NCI-H146 treated with DMSO at 0.1 percent for 48 hours (cell line): Measurements from ENCODE around the gene DPEP2NB.
A peak's percentile ranks its signal among the peaks of the same experiment; 100 is the strongest.
"Not testable (repeated sequence)": the region's sequence is repeated elsewhere in the genome, so short reads cannot be mapped to it uniquely, and the experiment has no call there.

Experiments used
- DNase-seq: peaks from one replicate; lab custom pipeline; 2025; ENCODE audit not compliant: unreplicated experiment; lab: John Stamatoyannopoulos, UW

DPEP2NB gene

DNA sequence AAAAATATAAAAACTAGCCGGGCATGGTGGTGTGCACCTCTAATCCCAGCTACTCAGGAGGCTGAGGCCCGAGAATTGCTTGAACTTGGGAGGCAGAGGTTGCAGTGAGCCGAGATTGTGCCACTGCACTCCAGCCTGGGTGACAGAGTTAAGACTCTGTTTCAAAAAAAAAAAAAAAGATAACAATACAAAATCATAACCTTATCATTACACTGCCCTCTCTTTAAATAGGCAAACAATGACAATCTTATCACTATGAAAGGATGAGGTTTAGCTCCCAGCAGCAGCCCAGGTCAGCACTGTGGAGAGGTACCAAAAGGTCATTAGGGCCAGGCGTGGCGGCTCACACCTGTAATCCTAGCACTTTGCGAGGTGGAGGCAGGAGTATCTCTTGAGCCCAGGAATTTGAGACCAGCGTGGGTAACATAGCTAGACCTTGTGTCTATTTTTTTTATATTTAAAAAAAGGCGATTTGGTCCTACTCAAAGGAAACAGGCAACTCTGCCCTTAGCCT, 3.5 kb upstream of the DPEP2NB start:
- DNase-seq, result no peak

DNA sequence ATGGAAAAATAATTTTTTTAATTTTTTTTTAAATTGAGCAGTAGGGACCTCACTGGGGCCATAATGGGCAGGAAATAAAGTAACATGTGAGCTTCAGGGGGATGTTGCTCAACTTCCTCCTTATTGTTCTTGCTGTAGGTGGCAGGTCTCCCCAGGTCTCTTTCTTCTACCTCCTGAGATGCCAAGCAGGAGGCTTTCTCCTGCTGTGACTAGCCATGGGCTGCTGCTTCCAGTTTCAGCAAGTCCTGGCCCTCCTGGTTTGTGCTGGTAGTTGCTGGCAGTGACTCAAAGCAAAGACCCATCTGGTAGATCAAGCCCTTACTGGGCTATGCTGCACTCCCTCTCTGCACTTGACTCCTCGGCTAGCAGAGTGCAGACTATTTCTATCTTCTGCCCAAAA, 2.3 kb downstream of the DPEP2NB start:
- DNase-seq, result no peak

DNA sequence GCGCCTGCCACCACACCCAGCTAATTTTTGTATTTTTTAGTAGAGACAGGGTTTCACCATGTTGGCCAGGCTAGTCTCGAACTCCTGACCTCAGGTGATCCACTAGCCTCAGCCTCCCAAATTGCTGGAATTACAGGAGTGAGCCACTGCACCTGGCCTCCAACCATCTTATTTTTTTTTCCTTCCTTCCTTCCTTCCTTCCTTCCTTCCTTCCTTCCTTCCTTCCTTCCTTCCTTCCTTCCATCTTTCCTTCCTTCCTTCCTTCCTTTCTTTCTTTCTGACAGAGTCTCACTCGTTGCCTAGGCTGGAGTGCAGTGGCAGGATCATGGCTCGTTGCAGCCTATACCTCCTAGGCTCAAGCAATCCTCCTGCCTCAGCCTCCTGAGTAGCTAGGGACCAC, 5.8 kb downstream of the DPEP2NB start:
- not testable (repeated sequence) for DNase-seq

DNA sequence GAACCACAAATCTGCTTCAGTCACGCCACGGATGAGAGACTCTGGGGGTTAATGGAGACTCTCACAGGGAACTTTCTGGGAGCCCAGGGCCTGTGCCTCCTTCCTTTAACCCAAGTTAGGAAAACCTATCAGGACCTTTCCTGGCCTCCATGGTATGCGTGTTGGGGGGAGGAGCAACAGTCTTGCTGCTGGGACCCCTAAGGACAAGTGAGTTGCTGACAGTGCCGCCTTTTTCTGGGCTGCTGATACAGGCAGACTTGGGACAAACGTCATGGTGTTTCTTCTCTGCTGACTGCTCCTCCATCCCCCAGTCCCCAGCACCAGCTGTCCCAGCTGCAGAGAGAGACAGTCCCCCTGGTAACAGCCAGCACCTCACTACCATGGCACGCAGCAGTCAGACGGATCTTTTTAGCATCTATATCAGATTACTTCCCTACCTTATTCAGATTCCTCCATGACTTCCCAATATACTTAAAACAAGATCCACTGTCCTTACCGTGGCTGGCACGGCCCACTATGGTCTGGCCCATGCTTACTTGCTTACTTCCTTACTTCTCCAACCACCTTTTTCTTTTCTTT, 6.5 kb downstream of the DPEP2NB start:
- no peak for DNase-seq

DNA sequence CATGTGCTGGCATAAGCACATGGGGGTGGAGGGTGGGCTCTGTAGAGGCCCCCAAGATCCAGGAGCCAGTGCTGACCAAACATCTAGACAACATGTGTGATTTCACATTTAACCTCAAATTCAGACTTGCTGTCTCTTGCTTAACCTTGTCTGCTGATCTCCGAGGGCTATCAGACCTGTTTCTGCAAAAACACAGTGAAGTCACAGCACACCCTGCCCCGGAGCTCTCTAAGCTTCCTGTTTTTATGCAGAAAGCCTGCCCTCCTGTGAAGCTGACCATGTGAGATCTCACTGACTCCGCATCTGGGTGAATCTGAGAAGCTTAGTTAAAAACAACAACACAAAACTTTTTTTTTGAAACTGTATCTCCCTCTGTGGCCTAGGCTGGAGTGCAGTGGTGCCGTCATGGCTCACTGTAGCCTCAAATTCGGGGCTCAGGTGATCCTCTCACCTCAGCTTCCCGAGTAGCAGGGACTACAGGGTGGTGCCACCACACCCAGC, 9.9 kb downstream of the DPEP2NB start:
- no peak for DNase-seq

DNA sequence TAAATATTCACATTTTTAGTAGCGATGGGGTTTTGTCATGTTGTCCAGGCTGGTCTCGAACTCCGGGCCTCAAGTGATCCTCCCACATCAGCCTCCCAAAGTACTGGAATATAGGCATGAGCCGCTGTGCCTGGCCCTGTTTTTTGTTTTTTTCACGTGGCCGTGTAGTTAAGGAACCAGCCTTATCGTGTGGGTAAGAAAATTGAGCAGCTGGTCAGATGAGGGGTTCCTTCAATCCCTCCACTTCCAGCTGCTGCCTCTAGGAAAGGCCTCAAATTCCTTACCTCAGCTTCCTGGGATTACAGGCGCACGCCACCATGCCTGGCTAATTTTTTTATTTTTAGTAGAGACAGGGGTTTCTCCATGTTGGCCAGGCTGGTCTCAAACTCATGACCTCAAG, 10.5 kb downstream of the DPEP2NB start:
- no peak for DNase-seq

DNA sequence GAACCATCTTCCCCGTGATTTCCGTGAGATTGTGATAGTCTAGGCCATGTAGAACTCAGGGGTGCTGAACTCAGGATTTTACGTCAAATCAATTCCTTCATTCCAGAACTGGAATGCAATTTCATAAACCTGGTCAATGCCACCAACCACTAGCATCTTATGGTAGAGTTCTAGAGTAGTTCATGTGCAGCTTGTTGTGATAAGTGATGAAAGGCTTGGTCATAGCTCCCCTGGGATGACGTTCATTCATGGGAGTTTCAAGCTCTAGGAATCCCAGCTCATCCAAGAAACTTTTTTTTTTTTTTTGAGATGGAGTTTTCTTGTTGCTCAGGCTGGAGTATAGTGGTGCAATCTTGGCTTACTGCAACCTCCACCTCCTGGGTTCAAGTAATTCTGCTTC, 12.7 kb downstream of the DPEP2NB start:
- no peak for DNase-seq

- no peak for DNase-seq
Observed at GRCh38 chr16:68000450-68000849, 15.3 kb downstream of the DPEP2NB start.

GRCh38 chr16:67999985-68000384, 15.7 kb downstream of the DPEP2NB start:
- DNase-seq, result no peak

GRCh38 chr16:67998779-67999688, 16.7 kb downstream of the DPEP2NB start, which contains the start of gene DPEP2:
Gene DPEP2, minus strand, starts transcription at chr16:67999484. Its CDS starts 6,272 bp downstream, at chr16:67993212.
- not testable (repeated sequence) for DNase-seq

- not testable (repeated sequence) for DNase-seq
Observed at GRCh38 chr16:67998231-67998778, 17.4 kb downstream of the DPEP2NB start.

DNA sequence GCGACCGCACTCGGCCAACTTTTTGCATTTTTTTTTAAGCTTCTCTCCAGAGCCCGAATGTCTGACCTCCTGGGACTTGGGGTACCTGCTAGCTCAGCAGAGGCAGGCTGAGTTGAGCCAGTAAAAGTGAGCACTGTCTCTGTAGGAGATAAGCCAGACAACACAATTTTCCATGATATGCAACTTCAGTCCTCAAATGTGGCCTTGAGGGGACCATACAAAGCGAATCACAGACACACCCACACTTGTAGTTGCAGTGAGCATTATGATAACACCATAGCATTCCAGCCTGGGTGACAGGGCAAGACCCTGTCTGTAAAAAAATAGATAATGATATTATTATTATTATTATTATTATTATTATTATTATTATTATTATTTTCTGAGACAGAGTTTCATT, 19.0 kb downstream of the DPEP2NB start:
- DNase-seq, result no peak

DNA sequence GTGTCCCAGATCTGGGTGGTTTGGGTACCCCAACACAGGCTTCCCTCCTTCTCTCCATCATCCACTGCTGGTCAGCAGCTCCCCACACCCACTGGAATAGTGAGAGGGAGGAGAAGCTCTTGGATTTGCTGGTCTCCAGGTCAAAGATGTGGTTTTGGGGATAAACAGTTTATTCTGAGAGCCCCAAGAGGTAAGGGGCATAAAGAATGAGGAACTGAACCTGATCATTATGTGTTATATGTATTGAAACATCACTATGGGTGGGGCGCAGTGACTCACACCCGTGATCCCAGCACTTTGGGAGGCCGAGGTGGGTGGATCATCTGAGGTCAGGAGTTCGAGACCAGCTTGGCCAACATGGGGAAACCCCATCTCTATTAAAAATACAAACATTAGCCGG, 20.3 kb downstream of the DPEP2NB start:
- DNase-seq, result no peak

DNA sequence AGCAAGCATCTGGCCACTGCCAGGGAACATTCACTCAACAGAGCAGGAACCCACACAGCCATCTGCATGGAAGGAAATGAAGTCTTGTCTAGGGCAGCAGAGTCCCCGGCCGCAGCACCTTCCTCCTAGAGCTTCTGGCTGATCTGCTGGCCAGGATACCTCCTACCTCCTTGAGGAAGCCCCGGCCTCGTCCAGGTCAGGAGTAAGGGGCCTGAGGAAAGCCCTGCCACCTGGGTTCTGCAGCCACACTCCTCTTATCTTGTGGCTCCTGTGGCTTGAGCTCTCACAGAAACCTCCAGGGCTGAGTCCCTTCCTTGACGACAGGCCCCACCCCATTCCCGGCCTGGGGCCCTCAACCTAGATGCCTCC, 21.7 kb downstream of the DPEP2NB start:
- not testable (repeated sequence) for DNase-seq

- DNase-seq, result peak; percentile 7
Observed at GRCh38 chr16:67993207-67994039, 22.3 kb downstream of the DPEP2NB start.

DNA sequence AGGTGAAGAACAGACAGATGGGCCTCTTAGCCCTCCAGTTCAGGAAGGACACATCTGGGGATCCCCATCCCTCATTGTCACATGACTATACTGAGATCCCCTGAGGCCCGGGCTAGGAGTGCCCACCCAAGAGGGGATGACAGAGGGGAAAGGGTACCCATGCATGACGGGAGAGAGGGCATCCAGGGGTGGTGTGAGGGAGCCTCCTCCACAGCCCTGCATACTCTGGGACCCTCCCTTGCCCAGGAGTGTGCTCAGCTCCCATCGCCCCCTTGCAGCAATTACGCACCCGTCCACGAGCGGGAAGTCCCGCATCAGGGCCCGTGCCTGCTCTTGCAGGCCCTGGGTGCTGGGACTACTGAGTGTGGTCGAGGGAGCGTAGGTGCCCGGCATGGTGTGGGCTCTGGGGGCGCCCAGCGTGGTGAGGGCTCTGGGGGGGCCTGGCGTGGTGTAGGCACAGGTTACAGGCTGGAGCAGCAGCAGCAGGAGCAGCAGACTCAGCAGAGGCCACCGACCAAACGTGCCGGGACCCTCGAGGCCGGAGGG, 23.0 kb downstream of the DPEP2NB start:
- DNase-seq, result no peak

DNA sequence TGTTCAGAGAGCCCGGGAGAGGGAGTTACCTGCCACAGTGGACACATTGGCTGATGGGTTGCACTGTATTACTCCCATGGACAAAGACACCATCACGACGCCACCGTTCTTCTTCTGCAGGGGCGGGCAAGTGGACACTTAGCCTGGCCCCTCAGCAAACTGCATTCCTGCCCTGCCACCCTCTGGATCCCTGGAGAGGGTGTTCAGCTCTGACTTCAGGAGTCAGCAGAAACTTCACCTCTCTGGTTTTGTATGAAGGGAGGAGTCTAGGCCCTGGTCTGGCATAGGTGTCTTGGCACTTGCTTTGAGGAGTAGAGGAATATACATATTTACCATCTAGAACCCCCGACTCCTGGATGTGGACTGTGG, 25.7 kb downstream of the DPEP2NB start:
- DNase-seq, result no peak

GRCh38 chr16:67989322-67990017, 26.2 kb downstream of the DPEP2NB start:
- DNase-seq, result no peak

- no peak for DNase-seq
Observed at GRCh38 chr16:67988675-67989074, 27.0 kb downstream of the DPEP2NB start.
